NCI-H774 (cell line): ENCODE measurements around the gene OGFRL1.

Source experiments
- DNase-seq: peaks from one replicate; lab custom pipeline; 2025; lab: John Stamatoyannopoulos, UW

OGFRL1 gene

DNA sequence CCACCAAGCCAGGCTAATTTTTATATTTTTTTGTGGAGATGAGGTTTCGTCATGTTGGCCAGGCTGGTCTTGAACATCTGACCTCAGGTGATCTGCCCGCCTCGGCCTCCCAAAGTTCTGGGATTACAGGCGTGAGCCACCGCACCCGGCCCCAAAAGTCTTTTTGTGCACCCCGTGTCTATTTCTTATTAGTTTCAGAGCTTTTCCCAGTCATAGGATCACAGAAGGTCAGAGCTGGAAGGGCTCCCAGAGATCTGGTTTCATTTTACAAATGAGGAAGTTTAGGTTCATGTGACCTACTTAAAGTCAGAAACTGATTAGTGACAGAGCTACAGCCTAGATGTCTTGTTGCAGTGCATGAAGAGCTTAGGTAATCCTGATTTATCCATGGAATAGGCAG is 1.6 kb upstream of the OGFRL1 start:
- DNase-seq = no peak

DNA sequence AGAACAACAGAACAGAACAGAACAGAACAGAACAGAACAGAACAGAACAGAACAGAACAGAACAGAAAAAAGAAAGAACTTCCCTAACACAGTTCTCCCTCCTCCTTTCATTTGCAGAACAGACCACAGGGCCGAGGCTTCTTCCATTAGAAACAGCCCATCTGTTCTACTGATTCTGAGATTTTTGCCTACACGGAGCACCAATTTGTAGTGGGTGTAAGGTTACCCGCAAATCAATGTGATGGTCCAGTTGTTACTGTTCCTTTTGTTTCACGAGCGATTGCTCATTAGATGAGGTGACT is 734 bp upstream of the OGFRL1 start:
- no peak for DNase-seq

DNA sequence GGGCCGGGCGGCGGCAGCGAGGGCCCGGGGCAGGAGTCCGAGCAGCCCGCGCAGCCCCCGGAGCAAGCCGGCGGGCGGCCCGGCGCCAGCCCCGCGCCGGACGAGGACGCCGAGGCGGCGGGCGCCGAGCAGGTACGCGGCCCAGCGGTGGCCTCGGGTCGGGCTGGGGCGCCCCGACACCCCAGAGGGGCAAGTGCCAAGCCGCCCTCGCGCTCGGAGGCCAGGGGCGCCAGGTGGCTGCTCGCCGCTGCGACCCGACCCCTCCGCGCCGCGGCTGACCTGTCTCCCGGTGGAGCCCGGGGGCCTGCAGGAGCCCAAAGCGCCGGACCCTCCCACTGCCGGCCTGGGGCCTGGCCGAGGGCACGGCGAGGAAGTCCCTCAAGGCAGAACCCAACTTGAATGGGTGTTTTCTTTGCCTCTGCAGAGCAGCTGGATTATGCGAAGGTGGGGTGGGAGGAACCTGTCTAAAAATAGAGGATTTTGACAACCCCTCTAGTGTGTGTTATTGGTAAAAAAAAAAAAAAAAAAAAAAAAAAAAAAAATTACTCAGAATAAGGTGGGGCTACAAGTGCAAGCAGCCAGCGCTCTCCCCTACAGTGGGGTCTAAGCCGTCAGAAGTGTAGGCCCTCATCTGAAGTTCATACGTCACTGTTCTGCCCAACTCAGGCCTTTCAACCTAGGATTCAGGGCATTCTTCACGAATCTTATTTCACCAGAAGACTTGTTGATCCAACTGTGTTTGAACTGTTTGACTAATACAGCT is 609 bp downstream of the OGFRL1 start:
- peak; percentile 25 for DNase-seq

DNA sequence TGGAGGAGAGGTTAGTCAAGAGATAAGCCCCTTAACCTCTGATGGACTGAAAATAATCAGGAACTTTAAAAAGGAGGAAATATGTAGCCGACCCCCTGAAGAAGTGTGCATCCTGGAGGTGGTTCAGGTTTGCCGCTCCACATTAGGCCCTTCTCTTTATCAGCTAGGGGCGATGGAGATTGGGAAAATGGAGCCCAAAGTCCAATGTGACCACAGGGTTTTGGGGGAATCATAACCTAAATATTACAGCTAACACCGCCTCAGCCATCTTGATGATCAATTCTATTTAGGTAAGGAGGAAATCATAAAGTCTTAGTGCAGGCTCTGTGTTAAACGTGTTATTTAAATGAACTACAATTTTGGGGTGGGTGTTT is 1.2 kb downstream of the OGFRL1 start:
- DNase-seq = no peak

DNA sequence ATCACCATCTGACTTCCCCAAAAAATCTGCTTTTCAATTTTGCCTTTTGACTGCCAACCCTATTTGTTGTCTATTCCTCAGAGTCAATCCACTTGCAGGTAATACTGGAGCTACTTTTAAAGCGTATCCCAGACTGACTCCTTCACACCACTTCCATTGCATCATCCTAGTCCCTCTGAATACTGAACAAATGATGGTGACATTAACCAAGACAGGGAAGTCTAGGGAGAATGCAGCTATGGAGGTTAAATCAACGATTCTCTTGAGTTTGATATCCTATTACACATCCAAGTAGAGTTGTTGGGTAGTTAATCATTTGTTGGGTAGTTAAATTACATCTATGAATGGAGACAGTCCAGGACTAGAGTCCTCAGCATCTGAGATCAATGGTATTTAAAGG is 2.0 kb downstream of the OGFRL1 start:
- no peak for DNase-seq

DNA sequence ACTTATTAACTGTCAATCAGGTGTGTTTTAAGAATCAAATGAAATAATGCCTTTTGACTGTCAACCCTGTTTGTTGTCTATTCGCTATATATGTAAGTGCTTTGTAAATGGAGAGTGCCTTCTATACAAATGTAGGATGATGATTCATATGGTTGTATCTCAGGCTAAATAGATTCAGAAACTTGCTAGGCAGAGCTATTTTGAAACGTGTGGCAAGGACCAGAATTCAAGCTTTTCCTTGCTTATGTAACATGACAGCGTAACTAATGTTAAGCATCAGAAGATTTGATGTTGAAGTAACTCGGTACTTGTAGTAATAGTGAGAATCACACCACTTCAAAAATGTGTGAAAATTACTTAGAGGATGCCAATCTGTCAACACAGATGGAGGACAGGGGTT is 3.4 kb downstream of the OGFRL1 start:
- DNase-seq = no peak

DNA sequence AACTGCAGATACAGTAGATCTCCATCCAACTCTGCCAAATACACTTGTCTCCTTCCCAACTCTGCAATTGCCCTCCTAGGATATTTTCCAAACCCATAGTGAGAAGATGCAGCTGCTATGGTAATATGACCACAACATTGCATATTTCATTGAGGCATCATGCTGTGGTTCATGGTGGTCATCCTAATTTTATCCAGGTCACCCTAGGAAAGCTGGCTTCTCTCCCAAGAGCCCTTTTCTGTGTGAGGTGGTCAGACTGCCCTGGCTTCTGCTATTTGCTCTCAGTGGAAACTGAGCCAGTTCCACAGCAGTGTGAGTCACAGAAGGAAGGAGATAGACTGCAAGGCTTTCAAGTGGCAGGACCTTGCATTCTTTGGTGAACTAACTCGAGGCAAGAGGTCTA is 5.5 kb downstream of the OGFRL1 start:
- DNase-seq = no peak

DNA sequence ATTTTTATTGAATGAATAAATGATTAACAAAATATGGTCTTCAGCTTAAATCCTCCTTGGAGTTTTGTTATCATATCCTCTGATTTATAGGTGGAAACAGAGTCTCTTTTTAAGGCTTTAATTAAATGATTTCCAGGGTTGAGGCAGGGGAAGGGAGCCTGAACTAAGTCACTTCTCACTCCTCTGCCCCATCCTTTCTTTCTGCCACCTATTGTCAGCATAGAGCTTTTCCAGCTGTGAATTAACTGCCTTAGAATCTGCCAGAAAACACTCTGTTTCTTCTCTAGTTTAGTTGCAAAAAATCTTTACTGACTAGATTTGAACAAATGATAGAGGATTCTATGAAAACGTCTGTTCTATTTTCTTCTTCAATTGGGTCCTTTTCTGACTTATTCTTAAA is 9.8 kb downstream of the OGFRL1 start:
- DNase-seq = no peak

DNA sequence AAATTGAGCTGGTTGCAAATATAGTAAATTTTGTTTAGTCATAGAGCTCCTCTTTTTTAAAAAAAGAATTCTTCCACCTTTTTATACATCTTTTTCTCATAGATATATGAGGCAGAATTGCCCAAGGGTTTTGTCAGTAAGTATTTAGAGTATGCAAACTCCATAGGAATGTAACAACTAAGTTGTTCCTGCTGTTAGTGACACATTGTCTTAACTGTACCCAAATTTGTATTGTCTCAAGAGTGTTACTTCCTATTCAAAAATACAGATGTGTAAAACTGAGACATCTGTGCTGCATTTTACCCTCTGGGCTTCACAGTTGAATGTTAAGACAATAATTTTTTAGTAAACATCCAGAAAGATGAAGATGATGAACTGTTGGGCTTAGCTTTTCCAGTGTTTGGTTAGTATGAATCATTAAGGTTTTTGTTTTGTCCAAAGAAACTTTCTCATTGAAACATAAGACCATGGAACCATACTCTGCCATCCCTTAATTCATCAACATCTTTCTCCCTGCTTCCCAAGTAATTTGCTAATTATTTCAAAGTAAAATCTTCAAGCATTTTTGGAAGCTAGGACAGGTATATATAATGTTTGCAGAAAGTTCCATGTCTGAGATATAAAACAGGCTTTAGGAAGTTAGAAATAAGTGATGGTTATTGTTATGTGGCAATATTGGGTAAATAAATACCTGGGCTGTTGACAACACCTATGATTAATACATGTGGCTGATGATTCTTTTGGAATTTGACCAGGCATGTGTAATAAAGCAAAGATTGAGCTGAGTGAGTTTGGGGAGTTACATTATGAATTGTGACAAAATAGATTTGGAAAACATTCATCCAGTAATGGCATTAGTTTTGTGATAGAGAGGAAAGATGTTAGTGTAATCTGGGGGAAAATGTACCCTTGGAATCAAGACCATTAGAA is 11.2 kb downstream of the OGFRL1 start:
- no peak for DNase-seq

DNA sequence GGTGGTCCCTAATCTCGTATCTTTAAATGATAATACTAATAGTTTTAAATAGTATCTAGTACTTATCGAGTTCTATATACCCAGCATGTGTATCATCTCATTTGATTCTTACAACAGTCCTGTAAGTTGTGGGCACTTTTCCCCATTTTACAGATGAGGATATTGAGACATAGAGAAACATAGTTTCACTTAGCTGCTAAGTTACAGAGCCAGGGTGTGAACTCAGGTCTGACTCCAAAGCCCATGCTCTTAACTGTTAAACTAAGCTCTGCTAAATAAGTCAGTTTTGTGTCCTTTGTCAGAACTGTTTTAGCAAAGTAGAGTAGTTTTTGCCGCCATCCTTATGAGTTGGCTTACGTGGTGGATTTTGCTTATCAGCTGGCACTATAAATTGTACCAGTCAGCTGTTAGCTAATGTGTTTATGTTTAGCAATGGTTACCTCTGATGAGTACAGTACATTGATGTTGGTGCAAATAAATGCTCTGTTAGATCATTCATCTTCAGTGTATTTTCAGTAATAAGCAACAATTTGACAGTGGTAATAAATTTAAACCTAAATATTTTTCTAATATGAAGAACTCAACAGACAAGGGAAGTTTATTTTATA is 12.1 kb downstream of the OGFRL1 start:
- no peak for DNase-seq

DNA sequence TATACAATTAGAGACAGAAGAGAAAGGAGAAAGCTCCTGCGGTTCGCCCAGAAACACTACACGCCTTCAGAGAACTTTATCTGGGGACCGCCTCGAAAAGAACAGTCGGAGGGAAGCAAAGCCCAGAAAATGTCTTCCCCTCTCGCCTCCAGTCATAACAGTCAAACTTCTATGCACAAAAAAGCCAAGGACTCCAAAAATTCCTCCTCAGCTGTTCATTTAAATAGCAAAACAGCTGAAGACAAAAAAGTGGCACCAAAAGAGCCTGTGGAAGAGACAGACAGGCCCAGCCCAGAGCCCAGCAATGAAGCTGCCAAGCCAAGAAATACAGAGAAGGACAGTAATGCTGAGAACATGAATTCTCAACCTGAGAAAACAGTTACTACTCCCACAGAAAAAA is 12.9 kb downstream of the OGFRL1 start:
- no peak for DNase-seq

DNA sequence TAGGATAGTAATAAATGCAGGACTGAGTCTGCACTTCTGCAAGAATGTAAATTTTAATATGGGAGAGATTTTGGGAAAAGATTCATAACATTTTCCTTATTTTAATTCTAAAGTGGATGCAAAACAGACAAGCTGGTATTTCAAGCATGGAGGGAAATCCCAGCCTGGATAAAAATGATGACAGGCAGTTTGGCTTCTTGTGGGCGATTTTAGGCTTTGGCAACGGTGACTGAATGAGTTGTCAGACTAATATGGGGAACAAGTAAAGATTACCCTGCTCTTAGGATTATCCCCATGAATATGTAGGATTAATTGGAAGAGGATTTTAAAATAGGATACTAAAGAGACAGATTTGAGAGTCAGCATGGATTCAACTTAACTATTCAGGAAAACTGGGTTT is 21.0 kb downstream of the OGFRL1 start:
- DNase-seq = no peak

DNA sequence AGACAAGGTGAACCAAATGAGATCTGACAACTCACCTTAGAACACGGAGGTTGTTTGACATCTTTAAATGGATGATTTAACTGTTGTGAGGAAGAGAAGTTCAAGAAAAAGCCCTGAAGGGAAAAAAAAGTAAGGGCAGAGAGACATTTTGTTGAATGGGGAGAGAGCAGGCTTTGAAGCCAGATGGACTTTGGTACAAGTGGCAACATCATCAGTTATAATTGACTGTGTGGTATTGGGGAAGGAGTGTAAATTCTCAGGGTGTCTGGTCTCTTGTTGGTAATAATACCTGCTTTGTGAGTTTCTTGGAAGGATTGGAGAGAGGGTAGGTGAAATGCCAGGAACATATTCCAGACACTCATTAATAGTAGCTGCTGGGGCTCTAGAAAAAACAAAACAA is 21.6 kb downstream of the OGFRL1 start:
- no peak for DNase-seq

DNA sequence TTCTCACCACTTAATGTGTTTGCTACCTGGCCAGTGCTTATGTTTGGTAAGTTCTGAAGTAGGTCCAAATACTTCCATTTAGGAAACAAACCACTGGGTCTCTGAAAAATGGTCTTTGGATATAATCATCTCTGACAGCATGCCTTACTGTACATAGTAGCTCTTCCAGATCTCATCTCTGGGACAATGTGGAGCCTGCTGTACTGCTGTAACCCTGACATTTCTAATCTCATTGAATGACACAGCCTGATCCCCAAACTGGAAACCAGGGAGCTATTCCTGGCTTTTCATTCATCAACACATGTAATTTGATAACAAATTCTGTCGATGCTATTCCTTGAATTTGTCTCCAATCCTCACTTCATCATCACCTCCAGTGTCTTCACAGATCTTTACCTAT is 23.5 kb downstream of the OGFRL1 start:
- DNase-seq = no peak

DNA sequence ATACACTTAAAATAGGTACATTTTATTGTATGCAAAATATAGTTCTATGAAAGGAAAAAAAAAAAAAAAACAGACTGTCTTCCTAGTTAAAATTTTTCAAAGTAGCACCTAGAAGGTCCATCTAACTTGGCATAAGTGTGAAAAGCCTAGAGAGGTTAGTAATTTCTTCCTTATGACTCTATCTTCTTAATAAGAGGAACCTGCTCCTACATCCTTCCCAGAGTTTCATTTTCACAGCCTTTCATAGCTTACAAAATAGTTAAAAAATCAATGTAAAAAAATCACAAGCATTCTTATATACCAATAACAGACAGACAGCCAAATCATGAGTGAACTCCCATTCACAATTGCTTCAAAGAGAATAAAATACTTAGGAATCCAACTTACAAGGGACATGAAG is 28.8 kb downstream of the OGFRL1 start:
- DNase-seq = no peak

DNA sequence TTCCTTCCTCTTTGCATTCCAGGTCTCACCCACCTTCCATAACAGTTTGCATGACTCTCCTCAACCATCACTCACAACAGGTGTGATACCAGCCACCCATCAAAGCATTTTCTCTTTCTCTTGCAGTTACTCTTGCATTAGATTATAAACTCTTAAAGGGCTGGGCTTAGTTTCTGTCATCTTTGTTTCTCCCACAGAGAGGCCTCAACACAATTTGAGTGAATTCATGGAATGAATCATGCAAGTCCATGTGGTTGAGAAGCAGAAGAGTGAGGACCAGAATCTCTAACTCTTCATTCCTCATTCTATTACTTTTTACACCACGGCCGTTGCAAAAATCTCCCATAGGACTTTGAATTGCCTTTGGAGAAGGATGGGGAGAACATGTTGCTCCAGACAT is 31.4 kb downstream of the OGFRL1 start:
- no peak for DNase-seq

DNA sequence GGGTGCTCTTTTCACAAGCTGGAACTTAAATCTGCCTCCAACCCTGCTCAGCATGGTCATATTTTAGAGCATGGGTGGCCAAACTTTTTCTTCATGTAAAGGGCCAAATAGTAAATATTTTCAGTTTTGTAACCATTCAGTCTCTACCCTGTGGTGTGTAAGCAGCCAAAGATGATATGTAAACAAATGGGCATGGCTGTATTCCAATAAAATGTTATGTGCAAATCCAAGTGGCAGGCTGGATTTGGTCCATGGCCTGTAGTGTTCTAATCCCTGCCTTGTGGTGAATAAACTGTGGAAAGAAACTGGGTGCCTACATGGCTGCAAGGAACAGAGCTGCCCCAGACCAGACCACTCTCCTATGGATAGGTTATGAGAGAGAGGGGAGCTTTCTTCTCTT is 32.7 kb downstream of the OGFRL1 start:
- DNase-seq = no peak

DNA sequence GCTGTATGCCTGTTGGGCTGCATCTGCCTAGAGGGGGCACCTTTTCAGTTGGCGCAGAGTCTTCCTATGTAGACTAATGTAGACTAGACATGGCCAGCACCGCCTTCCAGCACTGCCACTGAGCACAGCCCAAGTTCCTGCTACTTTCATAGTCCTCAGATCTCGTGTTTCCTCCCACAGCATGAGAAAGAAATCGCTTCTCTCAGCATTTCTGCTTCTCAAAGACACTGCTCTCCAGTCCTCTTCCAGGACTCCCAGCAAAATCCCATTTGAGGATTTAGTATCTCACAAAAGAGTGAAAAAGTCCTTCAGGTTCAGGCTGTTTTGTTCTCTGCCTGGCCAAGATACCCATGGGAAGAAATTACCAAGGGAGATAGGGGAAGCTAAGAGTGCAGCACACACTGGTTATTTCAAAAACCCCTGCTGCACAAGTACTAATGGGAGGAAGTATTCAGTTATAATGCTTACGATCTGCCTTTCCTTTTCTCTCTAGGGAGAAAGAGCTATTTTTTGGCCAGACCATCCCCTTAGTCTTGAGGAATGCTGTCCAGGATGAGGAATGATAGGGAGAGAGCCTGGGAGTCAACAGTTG is 35.7 kb downstream of the OGFRL1 start:
- DNase-seq = no peak

DNA sequence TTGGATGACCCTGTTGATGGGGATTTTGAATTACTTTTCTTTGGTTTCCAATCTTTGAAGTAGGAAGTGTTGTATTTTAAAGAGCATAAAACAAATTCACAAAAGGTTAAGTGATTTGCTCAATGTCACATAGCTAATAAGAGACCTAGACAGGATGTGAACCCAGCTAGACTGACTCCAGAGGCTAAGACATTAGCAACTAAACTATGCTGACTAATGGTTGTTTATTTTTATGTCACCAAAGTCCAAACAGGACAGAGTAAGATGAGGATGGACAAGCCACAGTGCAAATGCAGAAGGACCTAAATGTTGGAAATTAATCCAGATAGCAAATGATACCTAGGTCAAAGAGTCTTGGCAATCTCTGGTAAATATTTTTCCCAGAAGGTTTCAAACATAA is 38.0 kb downstream of the OGFRL1 start:
- no peak for DNase-seq

DNA sequence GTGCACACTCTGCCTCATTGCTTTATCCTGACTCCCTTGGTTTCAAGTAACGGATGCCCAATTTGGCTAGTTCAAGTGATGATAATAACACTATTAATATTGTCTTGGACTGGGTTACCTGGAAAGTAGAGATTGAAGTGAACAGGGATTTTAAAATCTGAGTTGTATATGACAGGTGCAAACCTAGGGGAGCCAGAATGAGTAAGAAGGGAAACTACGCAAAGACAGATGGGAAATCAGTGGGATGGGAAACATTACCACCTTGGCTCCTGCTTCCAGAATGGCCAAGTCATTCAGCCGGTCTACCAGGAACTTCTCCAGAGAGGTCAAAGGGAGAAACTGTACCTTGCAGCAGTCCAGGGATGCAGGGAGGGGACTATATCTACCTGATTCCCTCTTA is 41.9 kb downstream of the OGFRL1 start:
- no peak for DNase-seq

DNA sequence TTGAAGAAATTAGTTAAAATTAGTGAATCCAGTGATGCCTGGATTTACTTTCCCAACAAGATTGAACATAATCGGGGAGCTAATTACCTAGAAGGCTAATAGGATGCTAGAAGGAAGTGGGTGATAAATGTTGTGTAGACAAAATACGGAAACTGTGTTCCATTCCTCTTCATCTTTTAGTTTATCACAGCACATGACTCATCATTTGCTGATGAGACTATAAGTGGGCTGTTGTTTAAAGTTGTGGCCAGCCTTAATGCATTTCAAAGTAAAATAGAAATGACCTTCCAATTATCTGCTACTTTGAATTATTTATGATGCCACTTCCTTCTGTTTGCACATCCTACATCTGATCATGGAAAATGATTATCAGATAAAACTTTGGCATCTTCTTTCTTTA is 43.4 kb downstream of the OGFRL1 start:
- DNase-seq = no peak

DNA sequence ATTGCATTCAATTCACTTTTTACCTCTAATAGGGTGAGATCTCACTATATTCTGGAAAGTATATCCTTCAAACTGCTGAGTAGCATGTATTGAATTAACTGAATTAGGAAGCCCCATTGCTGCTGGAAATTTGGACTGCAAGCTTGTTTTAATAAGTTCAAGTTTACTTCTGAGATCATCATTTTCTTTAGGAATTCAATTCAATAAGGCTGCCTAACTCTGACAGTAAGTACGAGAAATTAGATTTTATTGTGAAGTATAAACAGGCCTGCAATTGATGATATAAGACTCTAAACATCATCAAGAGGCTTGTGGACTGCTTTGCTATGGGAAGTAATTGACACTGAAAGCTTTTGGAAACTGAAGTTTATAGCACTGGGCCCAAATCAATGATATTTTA is 44.4 kb downstream of the OGFRL1 start:
- no peak for DNase-seq

DNA sequence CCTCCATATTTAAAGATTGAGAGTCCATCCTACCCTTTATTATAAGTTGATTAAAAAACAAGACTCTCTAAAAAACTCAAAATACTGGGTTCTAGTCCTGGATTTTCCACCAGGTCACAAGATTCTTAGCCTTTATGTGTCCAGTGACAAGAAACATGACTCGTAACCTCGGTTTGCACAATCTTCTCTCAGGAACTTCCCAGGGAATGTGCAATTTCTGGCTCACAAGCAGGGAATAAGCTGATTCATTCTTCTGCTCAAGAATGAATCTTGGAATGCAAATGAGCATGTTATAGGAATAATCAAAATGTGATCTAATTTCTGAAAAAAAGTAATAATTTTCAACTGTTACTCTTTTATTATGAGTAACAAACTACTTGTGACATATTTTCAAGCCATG is 45.1 kb downstream of the OGFRL1 start:
- no peak for DNase-seq
